DLD1 (cell line): ENCODE data around the gene OR2B2.

Source experiments
- in situ Hi-C: cut with HindIII; loops from 2 replicates; pipeline ENCODE4 v1.10.0; 2017; ENCODE audit warnings: low sequenced_read_pairs

The OR2B2 gene

GRCh38 chr6:27867945-27868300, 44.3 kb downstream of the OR2B2 start:
- in situ Hi-C loops: no loop called here

DNA sequence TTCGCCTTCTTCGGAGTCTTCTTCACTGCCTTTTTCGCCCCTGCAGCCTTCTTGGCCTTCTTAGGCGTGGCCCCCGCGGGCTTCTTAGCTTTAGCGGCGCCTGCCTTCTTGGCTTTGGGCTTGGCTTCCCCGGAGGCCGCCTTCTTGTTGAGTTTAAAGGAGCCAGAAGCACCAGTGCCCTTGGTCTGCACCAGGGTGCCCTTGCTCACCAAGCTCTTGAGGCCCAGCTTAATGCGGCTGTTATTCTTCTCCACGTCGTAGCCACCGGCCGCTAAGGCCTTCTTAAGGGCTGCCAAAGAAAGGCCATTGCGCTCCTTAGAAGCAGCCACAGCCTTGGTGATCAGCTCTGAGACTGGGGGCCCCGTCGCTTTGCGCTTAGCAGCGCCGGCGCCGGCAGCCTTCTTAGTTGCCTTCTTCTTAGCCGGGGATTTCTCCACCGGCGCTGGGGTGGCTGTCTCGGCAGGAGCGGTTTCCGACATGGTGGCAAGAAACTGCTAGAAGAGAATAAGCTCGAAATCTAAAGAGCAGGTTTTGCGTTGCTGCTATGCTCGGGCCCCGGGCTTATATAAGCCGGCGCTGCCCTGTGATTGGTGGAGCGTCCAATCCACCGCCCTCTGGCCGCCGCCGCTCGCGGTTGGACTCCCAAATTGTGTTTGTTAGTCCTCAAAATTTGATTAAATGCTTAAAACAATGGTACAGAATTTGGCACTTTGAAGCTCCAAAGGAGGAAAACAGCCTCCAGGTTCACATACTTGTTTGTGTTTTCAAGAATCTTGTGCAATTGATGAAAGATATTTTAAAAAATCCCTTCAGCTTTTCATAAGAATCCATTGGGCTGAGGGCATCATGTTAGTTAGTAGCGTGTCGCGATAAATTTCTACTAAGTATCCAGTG, 44.9 kb downstream of the OR2B2 start:
- in situ Hi-C loops: no loop called here

DNA sequence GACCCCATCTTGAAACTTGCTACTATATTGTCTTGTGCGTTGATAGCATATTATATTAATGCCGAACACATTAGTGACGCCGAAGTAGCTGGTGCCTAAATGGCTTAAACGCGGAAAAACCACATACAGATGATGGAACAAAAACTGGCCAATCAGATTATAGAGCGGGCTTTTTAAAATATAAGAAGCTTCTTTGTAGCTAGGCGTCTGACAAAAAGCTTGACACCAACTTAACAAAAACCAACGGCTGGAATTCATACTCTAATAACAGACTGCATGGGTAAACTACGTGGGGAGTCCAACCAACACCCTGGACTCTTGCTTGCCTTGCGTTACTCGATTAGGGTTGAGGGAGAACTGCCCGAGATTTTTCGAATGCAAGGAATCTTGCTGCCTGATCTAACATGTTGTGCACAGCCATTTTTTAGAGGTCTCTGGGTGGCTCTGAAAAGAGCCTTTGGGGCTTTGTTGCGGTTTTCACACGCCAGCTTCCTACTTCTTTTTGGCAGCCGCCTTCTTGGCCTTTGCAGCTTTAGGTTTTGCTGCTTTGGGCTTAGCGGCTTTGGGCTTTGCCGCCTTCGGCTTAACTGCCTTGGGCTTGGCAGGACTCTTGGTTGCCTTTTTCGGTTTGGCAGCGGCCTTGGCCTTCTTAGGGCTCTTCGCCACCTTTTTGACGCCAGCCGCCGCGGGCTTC, 45.7 kb downstream of the OR2B2 start:
- in situ Hi-C loops: no loop called here

- in situ Hi-C loops: no loop called here
Observed at GRCh38 chr6:27865850-27866356, 46.3 kb downstream of the OR2B2 start.

DNA sequence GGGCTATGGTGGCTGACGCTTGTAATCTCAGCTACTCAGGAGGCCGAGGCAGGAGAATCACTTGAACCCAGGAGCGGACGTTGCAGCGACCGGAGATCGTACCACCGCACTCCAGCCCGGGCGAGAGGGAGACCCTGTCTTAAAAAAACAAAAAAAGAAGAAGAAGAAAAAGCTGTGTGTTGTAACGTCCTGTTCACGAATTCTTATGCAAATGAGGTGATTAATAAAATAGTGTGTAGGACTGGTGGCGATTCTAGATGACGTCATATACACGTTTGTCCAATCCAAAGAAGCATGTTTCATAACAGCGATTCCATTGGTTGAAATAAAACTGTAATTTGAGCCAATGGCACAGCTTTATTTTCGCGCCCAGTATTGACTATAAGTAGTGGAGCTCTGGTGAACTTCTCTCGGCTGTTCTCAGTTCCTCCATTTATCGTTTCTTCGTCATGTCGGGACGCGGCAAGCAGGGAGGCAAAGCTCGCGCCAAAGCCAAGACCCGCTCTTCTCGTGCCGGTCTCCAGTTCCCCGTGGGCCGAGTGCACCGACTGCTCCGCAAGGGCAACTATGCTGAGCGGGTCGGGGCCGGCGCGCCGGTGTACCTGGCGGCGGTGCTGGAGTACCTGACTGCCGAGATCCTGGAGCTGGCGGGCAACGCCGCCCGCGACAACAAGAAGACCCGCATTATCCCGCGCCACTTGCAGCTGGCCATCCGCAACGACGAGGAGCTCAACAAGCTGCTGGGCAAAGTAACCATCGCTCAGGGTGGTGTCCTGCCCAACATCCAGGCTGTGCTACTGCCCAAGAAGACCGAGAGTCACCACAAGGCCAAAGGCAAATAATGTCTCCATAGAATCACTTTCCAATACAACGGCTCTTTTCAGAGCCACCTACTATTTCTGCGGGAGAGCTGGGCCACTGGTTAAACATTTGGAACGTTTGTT, 47.0 kb downstream of the OR2B2 start:
- in situ Hi-C loops: no loop called here

DNA sequence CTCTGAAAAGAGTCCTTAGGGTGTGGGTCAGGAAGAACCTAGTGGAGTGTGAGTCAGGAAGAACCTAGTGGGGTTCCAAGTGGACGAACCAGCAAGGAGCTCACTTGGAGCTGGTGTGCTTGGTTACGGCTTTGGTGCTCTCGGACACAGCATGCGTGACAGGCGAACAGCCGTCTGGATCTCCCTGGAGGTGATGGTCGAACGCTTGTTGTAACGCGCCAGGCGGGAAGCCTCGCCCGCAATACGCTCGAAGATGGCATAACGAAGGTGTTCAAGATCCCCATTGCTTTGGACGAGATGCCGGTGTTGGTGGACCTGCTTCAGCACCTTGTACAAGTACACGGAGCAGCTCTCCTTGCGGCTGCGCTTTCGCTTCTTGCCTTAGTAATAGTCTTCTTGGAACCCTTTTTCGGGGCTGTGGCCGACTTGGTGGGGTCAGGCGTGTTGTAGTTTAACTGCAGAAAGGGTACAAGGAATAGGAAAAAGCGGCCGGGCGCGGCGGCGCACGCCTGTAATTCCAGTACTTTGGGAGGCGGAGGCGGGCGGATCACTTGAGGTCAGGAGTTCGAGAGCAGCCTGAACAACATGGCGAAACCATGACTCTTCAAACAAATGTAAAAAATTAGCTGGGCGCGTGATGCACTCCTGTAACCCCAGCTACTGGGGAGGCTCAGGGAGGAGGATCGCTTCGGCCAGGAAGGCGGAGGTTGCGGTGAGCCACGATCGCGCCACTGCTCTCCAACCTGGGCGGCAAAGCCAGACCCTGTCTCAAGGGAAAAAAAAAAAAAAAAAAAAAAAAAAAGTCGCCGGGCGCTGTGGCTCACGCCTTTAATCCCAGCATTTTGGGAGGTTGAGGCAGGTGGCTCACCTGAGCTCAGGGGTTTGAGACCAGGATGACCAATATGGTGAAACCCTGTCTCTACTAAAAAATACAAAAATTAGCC, 48.0 kb downstream of the OR2B2 start:
- in situ Hi-C loops: no loop called here

DNA sequence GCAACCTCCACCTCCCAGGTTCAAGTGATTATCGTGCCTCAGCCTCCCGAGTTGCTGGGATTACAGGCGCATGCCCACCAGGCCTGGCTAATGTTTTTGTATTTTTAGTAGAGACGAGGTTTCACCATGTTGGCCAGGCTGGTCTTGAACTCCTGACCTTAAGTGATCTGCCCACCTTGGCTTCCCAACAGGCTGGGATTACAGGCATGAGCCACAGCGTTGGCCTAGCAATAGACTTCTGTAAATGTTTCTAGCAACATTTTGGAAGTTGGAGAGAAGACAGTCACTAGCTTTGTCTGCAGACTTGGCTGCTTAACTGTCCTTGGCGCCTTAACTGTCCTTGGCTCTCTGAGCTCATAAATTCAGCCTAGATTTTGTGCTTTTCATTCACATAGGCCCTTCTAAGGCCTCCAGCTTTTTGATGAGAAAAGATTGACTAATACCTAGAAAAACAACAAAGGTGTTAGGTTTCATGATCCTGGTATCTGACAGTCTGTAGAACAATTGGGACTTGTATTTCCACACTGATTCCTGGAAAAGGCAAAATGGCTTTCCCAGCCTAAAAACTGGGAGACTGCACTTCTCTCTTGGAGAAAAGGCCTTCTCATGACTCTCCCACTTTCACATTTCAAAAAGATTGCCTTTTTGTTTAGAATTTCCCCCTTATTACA, 49.7 kb downstream of the OR2B2 start:
- in situ Hi-C loops: no loop called here

DNA sequence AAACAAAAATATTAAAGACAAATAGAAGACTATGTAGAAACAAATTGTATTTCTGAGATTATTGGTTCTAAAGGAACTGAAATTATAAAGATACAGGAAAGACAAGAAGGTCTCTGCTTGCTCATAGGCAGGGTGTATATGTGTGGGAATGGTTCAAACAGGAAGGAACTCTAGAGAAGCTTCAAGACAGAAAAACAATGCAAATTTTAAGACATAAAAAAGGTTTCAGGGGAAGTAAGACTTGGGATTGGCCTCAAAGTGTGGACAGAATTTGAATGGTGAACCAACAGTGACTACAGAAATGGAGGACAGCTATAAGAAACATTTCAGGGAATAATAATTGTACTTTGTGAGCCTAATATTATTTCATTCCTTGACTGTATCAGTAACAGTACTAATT, 50.3 kb downstream of the OR2B2 start:
- in situ Hi-C loops: no loop called here

- in situ Hi-C loops: no loop called here
Observed at GRCh38 chr6:27861276-27861840, 50.8 kb downstream of the OR2B2 start.
